Lower leg skin (tissue), 4 donors: ENCODE data around the gene GABRR3. TPM values are rescaled to one million over a fixed set of nuclear protein-coding genes. Genes with fewer than 3 reads are reported as not detected.

Experiments
- DNase-seq, 2 donors: peaks; one replicate each; pipeline ENCODE4 v3.0.0-alpha.2; 2019; ENCODE audit warnings: low spot score in 2 of 2
- H3K4me3 ChIP-seq: fragments of 200-600 bp; sonication (generic); 2 replicates; pipeline ENCODE4 v1.5.1; 2017; ENCODE audit warnings: mild to moderate bottlenecking, low read depth; ENCODE audit not compliant: poor library complexity, severe bottlenecking
- CTCF ChIP-seq, 3 donors: fragments of 450-650 bp; IDR thresholded peaks; one replicate each; pipeline ENCODE4 v1.5.1; 2016; ENCODE audit warnings: antibody characterized with exemption in 3 of 3, mild to moderate bottlenecking in 3 of 3, moderate library complexity in 2 of 3
- POLR2A ChIP-seq, 2 donors: fragments of 450-650 bp; IDR thresholded peaks; one replicate each; pipeline ENCODE4 v1.6.1; 2016 to 2017; ENCODE audit warnings: antibody characterized with exemption in 2 of 2, mild to moderate bottlenecking in 1 of 2, moderate library complexity in 1 of 2
- WGBS, 2 donors: methylation state at CpG; one replicate each; pipeline ENCODE4 v1.1.5; 2018; 5-methylcytosine and 5-hydroxymethylcytosine counted together
- intact Hi-C: fragments of 100-400 bp; cut with DNase I; formaldehyde crosslinking; loops from one replicate; pipeline ENCODE4 v1.15.0; 2023; ENCODE audit warnings: low total_unique reads
- total RNA-seq, 4 donors: library from RNA; depleted of rRNA; stranded (reverse); fragments of >200 nt; gene quantifications; one replicate each; pipeline ENCODE4 v1.1.0, GENCODE V29; 2016

GABRR3 gene
- total RNA-seq, 4 donors from 2014 or later: not detected

GRCh38 chr3:97983933-97984491 lies 51.1 kb downstream of the GABRR3 start:
- H3K4me3 ChIP-seq: no peak overlapping the region
- no peak for DNase-seq
- WGBS, 2 donors: 25 to 38% methylated on average over 2 of the region's 2 CpGs
- intact Hi-C loops: no loop called here
- TF ChIP-seq CTCF (IDR thresholded peaks at IDR 0.05): no peak
- TF ChIP-seq POLR2A (IDR thresholded peaks at IDR 0.05): no peak

- TF ChIP-seq CTCF (IDR thresholded peaks at IDR 0.05) (no peak), POLR2A (IDR thresholded peaks at IDR 0.05) (no peak)
- intact Hi-C loops: no loop called here
- no peak for DNase-seq
- H3K4me3 ChIP-seq: no peak overlapping the region
- 58 to 63% methylated on average over 3 of the region's 3 CpGs for WGBS, 2 donors
These were observed 53.2 kb downstream of the GABRR3 start for GRCh38 chr3:97981886-97982285.

- intact Hi-C loops: no loop called here
- no peak overlapping the region for H3K4me3 ChIP-seq
- WGBS, 2 donors: 86 to 94% methylated on average over 3 of the region's 3 CpGs
- no peak for DNase-seq
- TF ChIP-seq POLR2A (IDR thresholded peaks at IDR 0.05) (no peak), CTCF (IDR thresholded peaks at IDR 0.05) (no peak)
These were observed 55.5 kb downstream of the GABRR3 start for GRCh38 chr3:97979610-97980009.

GRCh38 chr3:97975466-97975865 lies 59.6 kb downstream of the GABRR3 start:
- no peak overlapping the region for H3K4me3 ChIP-seq
- 84 to 86% methylated on average over 1 of the region's 1 CpG for WGBS, 2 donors
- no peak for DNase-seq
- intact Hi-C loops: no loop called here
- TF ChIP-seq CTCF (IDR thresholded peaks at IDR 0.05): no peak
- no peak for TF ChIP-seq POLR2A (IDR thresholded peaks at IDR 0.05)

GRCh38 chr3:97974996-97975395 lies 60.1 kb downstream of the GABRR3 start:
- TF ChIP-seq POLR2A (IDR thresholded peaks at IDR 0.05): no peak
- TF ChIP-seq CTCF (IDR thresholded peaks at IDR 0.05): no peak
- H3K4me3 ChIP-seq: no peak overlapping the region
- WGBS, 2 donors: 69 to 81% methylated on average over 3 of the region's 3 CpGs
- DNase-seq: no peak
- intact Hi-C loops: no loop called here

- intact Hi-C loops: no loop called here
- WGBS, 2 donors: 92 to 93% methylated on average over 9 of the region's 9 CpGs
- no peak for DNase-seq
- TF ChIP-seq POLR2A (IDR thresholded peaks at IDR 0.05) (no peak), CTCF (IDR thresholded peaks at IDR 0.05) (no peak)
- H3K4me3 ChIP-seq: no peak overlapping the region
These were observed 62.1 kb downstream of the GABRR3 start for GRCh38 chr3:97972976-97973375.
